IMR-90 (cell line): ENCODE results near the gene CLIC3. TPM values are rescaled to one million over a fixed set of nuclear protein-coding genes. Genes with fewer than 3 reads are reported as not detected.

ENCODE experiments used
- ATAC-seq: fragments of 200-7000 bp; cut with Tn5 transposase; 2 replicates; pipeline ENCODE4 v1.9.1; 2020; ENCODE audit warnings: low read depth, mild to moderate bottlenecking, moderate library complexity
- BruUV-seq: library from RNA; stranded (reverse); fragments of 400-500 nt; replicated peaks from 2 replicates; lab custom pipeline; 2021; lab: Mats Ljungman, UMichigan
- CTCF ChIA-PET: fragments of 300-600 bp; formaldehyde crosslinking; extraction: SDS; loops from one replicate; lab custom pipeline; 2021; ENCODE audit warnings: antibody characterized with exemption; lab: Yijun Ruan, JAX
- POLR2A ChIA-PET: fragments of 300-600 bp; sonication (Branson Sonifier 250); formaldehyde crosslinking; loops from one replicate; lab custom pipeline; 2022; ENCODE audit warnings: antibody characterized with exemption; ENCODE audit not compliant: unreplicated experiment; lab: Charles Lee
- DNase-seq: peaks from one replicate; pipeline ENCODE4 v3.0.0; 2013
- H2AFZ ChIP-seq: replicated peaks from 2 replicates; pipeline ENCODE3; 2013; ENCODE audit warnings: low read length, mild to moderate bottlenecking; ENCODE audit not compliant: poor library complexity
- H2AK5ac ChIP-seq: 2 replicates; pipeline ENCODE4 v1.6.1; 2013; ENCODE audit warnings: low read depth, low read length, inconsistent platforms
- H2AK9ac ChIP-seq: replicated peaks from 2 replicates; pipeline ENCODE3; 2013; ENCODE audit warnings: mild to moderate bottlenecking, low read depth, low read length, moderate library complexity; ENCODE audit not compliant: poor library complexity
- H2BK120ac ChIP-seq: 2 replicates; pipeline ENCODE4 v1.6.1; 2013; ENCODE audit warnings: low read depth, low read length, inconsistent platforms
- H2BK15ac ChIP-seq: 3 replicates; pipeline ENCODE4 v1.6.1; 2013; ENCODE audit warnings: low read depth, low read length, inconsistent platforms
- H2BK20ac ChIP-seq: 2 replicates; pipeline ENCODE4 v1.6.1; 2013; ENCODE audit warnings: low read depth, mild to moderate bottlenecking, inconsistent platforms, low read length, moderate library complexity
- H2BK5ac ChIP-seq: 2 replicates; pipeline ENCODE4 v1.6.1; 2013; ENCODE audit warnings: mild to moderate bottlenecking, low read depth, low read length, inconsistent platforms; ENCODE audit not compliant: poor library complexity, severe bottlenecking
- H3K14ac ChIP-seq: replicated peaks from 2 replicates; pipeline ENCODE4 v1.6.1; 2013; ENCODE audit warnings: low read depth, low read length, inconsistent platforms
- H3K18ac ChIP-seq: 2 replicates; pipeline ENCODE4 v1.6.1; 2013; ENCODE audit warnings: low read depth, low read length, control low read depth
- H3K23ac ChIP-seq: 2 replicates; pipeline ENCODE4 v1.6.1; 2013; ENCODE audit warnings: low read depth, low read length, inconsistent platforms
- H3K27ac ChIP-seq: 2 replicates; pipeline ENCODE4 v1.5.1; 2013; ENCODE audit warnings: mild to moderate bottlenecking, control low read depth, low read length; ENCODE audit not compliant: insufficient read depth
- H3K27me3 ChIP-seq: 2 replicates; pipeline ENCODE4 v1.6.1; 2013; ENCODE audit warnings: low read length; ENCODE audit not compliant: control insufficient read depth, insufficient read depth
- H3K36me3 ChIP-seq: 2 replicates; pipeline ENCODE4 v1.6.1; 2013; ENCODE audit warnings: low read length, mixed read lengths; ENCODE audit not compliant: control insufficient read depth, insufficient read depth
- H3K4ac ChIP-seq: 2 replicates; pipeline ENCODE4 v1.6.1; 2013; ENCODE audit warnings: low read depth, low read length, inconsistent platforms
- H3K4me1 ChIP-seq: 2 replicates; pipeline ENCODE4 v1.6.1; 2013; ENCODE audit warnings: low read length, mixed read lengths; ENCODE audit not compliant: control insufficient read depth, insufficient read depth
- H3K4me2 ChIP-seq: 2 replicates; pipeline ENCODE4 v1.6.1; 2013; ENCODE audit warnings: low read depth, mild to moderate bottlenecking, control low read depth, low read length, moderate library complexity
- H3K4me3 ChIP-seq: 2 replicates; pipeline ENCODE4 v1.5.1; 2013; ENCODE audit warnings: low read depth, mild to moderate bottlenecking, control low read depth, low read length, moderate library complexity; ENCODE audit not compliant: insufficient read depth
- H3K56ac ChIP-seq: 2 replicates; pipeline ENCODE4 v1.6.1; 2013; ENCODE audit warnings: low read length, inconsistent platforms; ENCODE audit not compliant: insufficient read depth; ENCODE audit errors: extremely low read depth
- H3K79me1 ChIP-seq, 2 experiments: 2 replicates each; pipeline ENCODE4 v1.6.1; 2013; ENCODE audit warnings: low read length in 2 of 2, inconsistent platforms in 1 of 2, low read depth in 1 of 2
- H3K9ac ChIP-seq: 2 replicates; pipeline ENCODE4 v1.6.1; 2013; ENCODE audit warnings: low read depth, low read length, control low read depth
- H3K9me1 ChIP-seq: 2 replicates; pipeline ENCODE4 v1.6.1; 2013; ENCODE audit warnings: low read length, inconsistent platforms; ENCODE audit not compliant: insufficient read depth
- H3K9me3 ChIP-seq: 2 replicates; pipeline ENCODE4 v1.6.1; 2013; ENCODE audit warnings: low read length; ENCODE audit not compliant: control insufficient read depth, insufficient read depth
- H4K20me1 ChIP-seq: 2 replicates; pipeline ENCODE4 v1.6.1; 2013; ENCODE audit warnings: low read length, inconsistent platforms; ENCODE audit not compliant: insufficient read depth
- H4K5ac ChIP-seq: 2 replicates; pipeline ENCODE4 v1.6.1; 2013; ENCODE audit warnings: mild to moderate bottlenecking, low read depth, low read length, control low read depth
- H4K8ac ChIP-seq, 2 experiments: 2 replicates each; pipeline ENCODE4 v1.6.1; 2013; ENCODE audit warnings: low read depth in 2 of 2, low read length in 2 of 2, control low read depth in 1 of 2, inconsistent platforms in 1 of 2
- H4K91ac ChIP-seq: 2 replicates; pipeline ENCODE4 v1.6.1; 2013; ENCODE audit warnings: low read depth, low read length, inconsistent platforms; ENCODE audit not compliant: insufficient read depth
- BHLHE40 ChIP-seq: fragments of 150-350 bp; IDR thresholded peaks from 2 replicates; pipeline ENCODE4 v1.6.1; 2016; ENCODE audit warnings: mild to moderate bottlenecking, low read depth, low read length
- CEBPB ChIP-seq: IDR thresholded peaks from 2 replicates; pipeline ENCODE4 v1.6.1; 2012; ENCODE audit warnings: low read depth, low read length, improper control_type of control experiment
- CHD1 ChIP-seq: IDR thresholded peaks from 2 replicates; pipeline ENCODE4 v1.6.1; 2012; ENCODE audit warnings: low read depth, low read length, improper control_type of control experiment
- CTCF ChIP-seq: conservative IDR thresholded peaks from 2 replicates; pipeline ENCODE4 v1.5.1; 2012; ENCODE audit warnings: mild to moderate bottlenecking, low read depth, low read length, improper control_type of control experiment
- ELK1 ChIP-seq: fragments of 150-350 bp; IDR thresholded peaks from 2 replicates; pipeline ENCODE4 v1.6.1; 2016; ENCODE audit warnings: low read depth, mild to moderate bottlenecking, low read length, moderate library complexity, borderline replicate concordance
- FOS ChIP-seq: fragments of 150-350 bp; IDR thresholded peaks from 2 replicates; pipeline ENCODE4 v1.6.1; 2016; ENCODE audit warnings: low read depth, low read length
- MAFK ChIP-seq: IDR thresholded peaks from 2 replicates; pipeline ENCODE4 v1.6.1; 2012; ENCODE audit warnings: low read depth, low read length, improper control_type of control experiment
- MXI1 ChIP-seq: IDR thresholded peaks from 2 replicates; pipeline ENCODE4 v1.6.1; 2012; ENCODE audit warnings: low read depth, mild to moderate bottlenecking, low read length, moderate library complexity, borderline replicate concordance
- NFE2L2 ChIP-seq: fragments of 150-350 bp; IDR thresholded peaks from 2 replicates; pipeline ENCODE4 v1.6.1; 2016; ENCODE audit warnings: low read depth, mild to moderate bottlenecking, low read length
- POLR2A ChIP-seq: IDR thresholded peaks from 2 replicates; pipeline ENCODE4 v1.6.1; 2012; ENCODE audit warnings: mild to moderate bottlenecking, low read depth, low read length
- RAD21 ChIP-seq: IDR thresholded peaks from 2 replicates; pipeline ENCODE4 v1.6.1; 2012; ENCODE audit warnings: low read length, improper control_type of control experiment
- RCOR1 ChIP-seq: IDR thresholded peaks from 2 replicates; pipeline ENCODE4 v1.6.1; 2012; ENCODE audit warnings: mild to moderate bottlenecking, low read length, improper control_type of control experiment; ENCODE audit not compliant: insufficient replicate concordance
- RFX5 ChIP-seq: IDR thresholded peaks from 2 replicates; pipeline ENCODE4 v1.8.0; 2012; ENCODE audit warnings: low read depth, mild to moderate bottlenecking, low read length, moderate library complexity
- SMC3 ChIP-seq: fragments of 150-350 bp; IDR thresholded peaks from 2 replicates; pipeline ENCODE4 v1.6.1; 2016; ENCODE audit warnings: low read depth, mild to moderate bottlenecking, antibody characterized with exemption, low read length, moderate library complexity
- USF2 ChIP-seq: fragments of 150-350 bp; IDR thresholded peaks from 2 replicates; pipeline ENCODE4 v1.6.1; 2017; ENCODE audit warnings: mild to moderate bottlenecking, antibody characterized with exemption, low read length, low read depth
- WGBS, 2 experiments: methylation state at CpG; one replicate each; pipeline versions ENCODE4 v1.1.5 to v1.1.7; 2013; ENCODE audit warnings: missing lambda C conversion rate in 2 of 2; ENCODE audit not compliant: insufficient read length in 1 of 2; ENCODE audit errors: extremely low coverage in 2 of 2; 5-methylcytosine and 5-hydroxymethylcytosine counted together
- dilution Hi-C: fragments of 300-500 bp; cut with HindIII; formaldehyde crosslinking; loops from one replicate; pipeline ENCODE4 v1.14.3; 2018; ENCODE audit warnings: low sequenced_read_pairs; ENCODE audit not compliant: unreplicated experiment
- in situ Hi-C: fragments of 300-500 bp; cut with MboI; formaldehyde crosslinking; loops from 3 replicates; pipeline ENCODE4 v1.14.3; 2019; ENCODE audit warnings: low sequenced_read_pairs, inconsistent platforms, mixed read lengths
- intact Hi-C: fragments of 100-400 bp; cut with micrococcal nuclease; formaldehyde crosslinking; loops from 2 replicates; pipeline ENCODE4 v1.10.0; 2022
- polyA plus RNA-seq, 3 experiments: library from polyadenylated mRNA; depleted of rRNA; stranded (reverse); fragments of >200 nt; gene quantifications; 2 replicates each; pipeline ENCODE4 v1.2.3, GENCODE V29; 2012; ENCODE audit warnings: low replicate concordance in 1 of 3
- total RNA-seq: library from RNA; depleted of rRNA; stranded (reverse); fragments of >200 nt; gene quantifications from 2 replicates; pipeline ENCODE4 v1.2.3, GENCODE V29; 2012

Gene CLIC3
- total and polyA plus RNA-seq, 2 of the 4 experiments (the other 2 are of a cell fraction): 0.18 to 1.7 TPM

- H3K4me2 ChIP-seq: no peak overlapping the region
- intact Hi-C loops: no loop called here
- no peak overlapping the region for H3K9ac ChIP-seq
- no peak overlapping the region for H2BK120ac ChIP-seq
- no TSS peak for BruUV-seq
- POLR2A ChIA-PET: no interaction called here
- H3K9me3 ChIP-seq: no peaks in the 10 kb centered on the region
- ATAC-seq: no peak
- peaks cover 17% of the 10 kb centered on the region; the same call in 1 of the 2 replicates for H3K27me3 ChIP-seq
- no peak overlapping the region for H2BK20ac ChIP-seq
- H3K18ac ChIP-seq: no peak overlapping the region
- no peak for TF ChIP-seq RCOR1
- TF ChIP-seq MXI1: no peak
- no peak for TF ChIP-seq CHD1
- TF ChIP-seq CEBPB: no peak
- TF ChIP-seq CTCF: no peak
- TF ChIP-seq MAFK: no peak
- TF ChIP-seq BHLHE40: no peak
- no peak for TF ChIP-seq RFX5
- no peak for TF ChIP-seq NFE2L2
- no peak for TF ChIP-seq ELK1
- no peak for TF ChIP-seq USF2
- TF ChIP-seq RAD21: no peak
- TF ChIP-seq SMC3: no peak
- TF ChIP-seq FOS: no peak
- TF ChIP-seq POLR2A: no peak
- H3K14ac ChIP-seq: no peak overlapping the region
- no peak overlapping the region for H3K4me3 ChIP-seq
- H2AK5ac ChIP-seq: no peak overlapping the region
- no peak overlapping the region for H3K23ac ChIP-seq
- no peak overlapping the region for H3K4ac ChIP-seq
- no peak for DNase-seq
- H4K91ac ChIP-seq: no peak overlapping the region
- no peak overlapping the region for H2AK9ac ChIP-seq
- no peak overlapping the region for H2BK5ac ChIP-seq
- in situ Hi-C loops: no loop called here
- dilution Hi-C loops: no loop called here
- CTCF ChIA-PET: no interaction called here
- H3K4me1 ChIP-seq: peaks cover 7% of the 10 kb centered on the region; the same call in 1 of the 2 replicates
- no peak overlapping the region for H4K8ac ChIP-seq
- no peak overlapping the region for H3K27ac ChIP-seq
- no peaks in the 10 kb centered on the region for H3K9me1 ChIP-seq
- WGBS, 2 experiments: no CpG with 5 or more reads among the region's 13 CpGs
- H3K56ac ChIP-seq: no peak overlapping the region
- no peak overlapping the region for H2AFZ ChIP-seq
- H4K5ac ChIP-seq: no peak overlapping the region
- H2BK15ac ChIP-seq: no peak overlapping the region
- no peaks in the 10 kb centered on the region for H3K36me3 ChIP-seq
- H4K20me1 ChIP-seq: no peaks in the 10 kb centered on the region
- no peaks in the 10 kb centered on the region for H3K79me1 ChIP-seq
Measured at GRCh38 chr9:136972743-136973142, 23.6 kb downstream of the CLIC3 start.
